Heart right ventricle (tissue), 16 donors: ENCODE data around the gene PSMC3. TPM values are rescaled to one million over a fixed set of nuclear protein-coding genes. Genes with fewer than 3 reads are reported as not detected.

Experiments
- ATAC-seq, 8 donors: fragments of 200-7000 bp; cut with Tn5 transposase; one replicate each; pipeline ENCODE4 v1.9.1; 2020; ENCODE audit warnings: mild to moderate bottlenecking in 8 of 8, moderate library complexity in 8 of 8, moderate number of reproducible peaks in 1 of 8
- DNase-seq, 2 donors: peaks; one replicate each; pipeline ENCODE4 v3.0.0-alpha.2; 2020
- H3K27ac ChIP-seq, 10 donors: fragments of 200-600 bp; sonication (generic) in 2 of 10; one replicate each; pipeline versions ENCODE4 v1.5.0 to v1.8.0; 2020 to 2022; ENCODE audit warnings: mild to moderate bottlenecking in 3 of 10
- H3K27me3 ChIP-seq, 7 donors: fragments of 200-600 bp; one replicate each; pipeline ENCODE4 v1.8.0; 2021 to 2022; ENCODE audit warnings: mild to moderate bottlenecking in 2 of 7
- H3K36me3 ChIP-seq, 9 donors: fragments of 200-600 bp; sonication (generic) in 1 of 9; one replicate each; pipeline versions ENCODE4 v1.5.0 to v1.8.0; 2020 to 2022; ENCODE audit warnings: mild to moderate bottlenecking in 2 of 9
- H3K4me1 ChIP-seq, 9 donors: fragments of 200-600 bp; sonication (generic) in 1 of 9; one replicate each; pipeline versions ENCODE4 v1.5.0 to v1.8.0; 2020 to 2022; ENCODE audit warnings: mild to moderate bottlenecking in 4 of 9
- H3K4me3 ChIP-seq, 10 donors: fragments of 200-600 bp; sonication (generic) in 2 of 10; one replicate each; pipeline versions ENCODE4 v1.5.0 to v1.8.0; 2020 to 2022; ENCODE audit warnings: mild to moderate bottlenecking in 7 of 10, moderate library complexity in 2 of 10
- H3K9me3 ChIP-seq, 11 donors: fragments of 200-600 bp in 10 of 11; sonication (generic) in 2 of 11; one replicate each; pipeline versions ENCODE4 v1.5.0 to v1.8.0; 2013 to 2022; ENCODE audit warnings: mild to moderate bottlenecking in 2 of 11, control low read depth in 1 of 11, moderate library complexity in 1 of 11
- CTCF ChIP-seq, 9 donors: fragments of 200-600 bp; sonication (generic) in 2 of 9; IDR thresholded peaks; one replicate each; pipeline versions ENCODE4 v1.5.0 to v1.8.0; 2021 to 2022; ENCODE audit warnings: antibody characterized with exemption in 9 of 9, mild to moderate bottlenecking in 5 of 9, moderate library complexity in 1 of 9
- WGBS, 2 donors: extraction: QIAGEN DNeasy Blood & Tissue Kit; methylation state at CpG; one replicate each; pipeline ENCODE4 v1.1.7; 2013; ENCODE audit warnings: inconsistent platforms in 1 of 2; 5-methylcytosine and 5-hydroxymethylcytosine counted together
- intact Hi-C, 10 donors: fragments of 100-400 bp; cut with DNase I; formaldehyde crosslinking; loops; one replicate each; pipeline versions ENCODE4 v1.11.1 to v1.14.2; 2022
- polyA plus RNA-seq, 2 donors: library from polyadenylated mRNA; stranded (reverse); fragments of 200-250 nt; gene quantifications; one replicate each; pipeline ENCODE4 v1.2.3, GENCODE V29; 2013
- total RNA-seq, 10 donors: library from RNA; stranded (reverse); fragmentation: NEBNext Ultra II Directional in 3 of 10; extraction: Animal tissue kit (Norgen Biotek cat#: 25700) in 3 of 10; gene quantifications; one replicate each; pipeline versions ENCODE4 v1.2.1 to v1.2.4, GENCODE V29; 2021 to 2023
- donor health status: Arrhythmogenic right ventricular cardiomyopathy.
- donor health status: ischemic (EF 13 %, LVEDD 7.1; RV severe dilation, severe dysfunction).
- donor health status: healthy with polysubstance abuse.
- donor health status: DM: no; HTN: yes; CAD: no.
- donor health status: DM: no; HTN: no; CAD: no.
- donor health status: ischemic (EF 25% LVEDD 6.9; RV normal size, moderate dysfunction).
- donor health status: ischemic (EF 25% LVEDD 5.7; RV mildly dilated, moderate dysfunction).
- donor health status: healthy.
- donor health status: DM: yes; HTN: yes; CAD: no.
- donor health status: Ischemic cardiomyopathy.
- donor health status: ischemic (EF 35%, LVEDD 5.7; RV mildly dilated, moderate dysfunction).
- donor health status: nonischemic (EF 11% LVEDD 7.7; RV severe dilation, severe dysfunction).
- donor health status: DM: yes; HTN: yes; CAD: no.
- donor health status: PGD.
- donor health status: ischemic (EF 29% LVEDD 5.4; RV normal size, mild dysfunction).
- donor health status: nonischemic (EF 23%, LVEDD 6.1; RV moderate dilation, normal function).

Gene PSMC3
- total and polyA plus RNA-seq, 12 donors, result 129 to 272 (median 148) TPM

DNA sequence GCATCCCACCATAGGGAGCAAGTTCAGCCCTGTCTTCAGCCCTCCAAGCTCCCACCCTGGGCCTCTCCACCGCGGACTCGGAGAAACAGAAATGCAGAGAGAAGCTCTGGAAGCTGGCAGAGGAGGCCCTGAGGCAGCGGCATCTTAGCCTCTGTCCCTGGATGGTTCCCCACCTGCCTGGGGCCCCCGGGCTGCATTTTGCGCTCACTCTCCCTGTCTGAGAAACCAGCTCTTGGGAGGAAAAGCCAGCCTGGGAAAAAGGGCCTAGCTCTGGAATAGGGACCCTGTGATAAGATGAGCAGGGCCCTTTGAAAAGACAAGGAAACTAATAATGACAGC, 35.8 kb downstream of the PSMC3 start:
- Histone ChIP-seq H3K27ac (peak overlapping the region in 5 of 10 donors; percentile 50 to 100 (median 68)), H3K4me1 (peaks cover 0 to 73% (median 15%) of the 10 kb centered on the region in 9 donors), H3K4me3 (no peak overlapping the region), H3K36me3 (no peaks in the 10 kb centered on the region), H3K27me3 (no peaks in the 10 kb centered on the region), H3K9me3 (no peaks in the 10 kb centered on the region)
- WGBS, 2 donors, result 96 to 100% methylated on average over 6 of the region's 6 CpGs
- no peak for TF ChIP-seq CTCF (IDR thresholded peaks at IDR 0.05)
- ATAC-seq, result no peak
- DNase-seq, result no peak
- intact Hi-C loops, result no loop called here

GRCh38 chr11:47389577-47390421, 36.4 kb downstream of the PSMC3 start:
- H3K27me3 ChIP-seq, result no peaks in the 10 kb centered on the region
- H3K36me3 ChIP-seq, result no peaks in the 10 kb centered on the region
- TF ChIP-seq CTCF (IDR thresholded peaks at IDR 0.05), result no peak
- intact Hi-C loops, result no loop called here
- DNase-seq (no peak), ATAC-seq (no peak)
- H3K4me3 ChIP-seq, result peak overlapping the region in 1 of 10 donors; percentile 31
- H3K4me1 ChIP-seq, result peaks cover 0 to 68% (median 12%) of the 10 kb centered on the region in 9 donors
- WGBS, 2 donors, result 85 to 92% methylated on average over 17 of the region's 17 CpGs
- H3K27ac ChIP-seq, result peak overlapping the region in 4 of 10 donors; percentile 7 to 100 (median 65)
- no peaks in the 10 kb centered on the region for H3K9me3 ChIP-seq

GRCh38 chr11:47388697-47389576, 37.3 kb downstream of the PSMC3 start:
- H3K27ac ChIP-seq, result peak overlapping the region in 4 of 10 donors; percentile 7 to 100 (median 46)
- intact Hi-C loops, result no loop called here

More at GRCh38 chr11:47388697-47389576, 37.3 kb downstream of the PSMC3 start:
- no peaks in the 10 kb centered on the region for H3K36me3 ChIP-seq
- H3K27me3 ChIP-seq, result no peaks in the 10 kb centered on the region
- ATAC-seq (no peak), DNase-seq (no peak)
- WGBS, 2 donors, result 88 to 92% methylated on average over 28 of the region's 28 CpGs
- no peaks in the 10 kb centered on the region for H3K9me3 ChIP-seq
- no peak for TF ChIP-seq CTCF (IDR thresholded peaks at IDR 0.05)
- H3K4me3 ChIP-seq, result peak overlapping the region in 1 of 10 donors; percentile 31
- H3K4me1 ChIP-seq, result peaks cover 0 to 61% (median 5%) of the 10 kb centered on the region in 9 donors
